ENCODE data around the gene KLK12.

Gene KLK12

DNA sequence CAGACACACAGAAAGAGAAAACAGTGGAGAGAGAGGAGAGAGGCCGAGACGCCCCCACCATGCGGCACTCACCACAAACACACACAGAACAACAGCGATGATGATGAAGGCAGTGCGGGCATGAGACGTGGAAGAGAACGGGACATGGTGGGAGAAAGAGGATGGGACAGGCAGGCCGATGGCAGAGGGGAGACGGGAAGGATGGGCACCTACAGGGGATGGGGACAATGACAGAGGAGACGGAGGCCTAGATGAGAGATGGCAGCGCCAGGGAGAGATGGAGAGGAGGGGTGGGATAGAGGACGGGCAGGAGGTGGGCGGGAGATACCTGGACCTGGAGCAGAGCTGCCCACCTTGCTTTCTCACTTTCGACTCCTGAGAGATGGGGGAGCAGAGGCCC is 49.0 kb upstream of the KLK12 start:
- TF ChIP-seq RBAK (tag by site-specific recombination; IDR thresholded peaks at IDR 0.05) (no peak), ZXDB (tag by site-specific recombination; IDR thresholded peaks at IDR 0.05) (no peak), ZNF561 (tag by site-specific recombination; IDR thresholded peaks at IDR 0.05; ENCODE audit: borderline replicate concordance) (no peak), HOXC10 (CRISPR knock-in tag; IDR thresholded peaks at IDR 0.05) (no peak), ZNF248 (tag by site-specific recombination; IDR thresholded peaks at IDR 0.05) (no peak), GLIS1 (tag by site-specific recombination; IDR thresholded peaks at IDR 0.05) (no peak)
- TF ChIP-seq, protein P1, sequence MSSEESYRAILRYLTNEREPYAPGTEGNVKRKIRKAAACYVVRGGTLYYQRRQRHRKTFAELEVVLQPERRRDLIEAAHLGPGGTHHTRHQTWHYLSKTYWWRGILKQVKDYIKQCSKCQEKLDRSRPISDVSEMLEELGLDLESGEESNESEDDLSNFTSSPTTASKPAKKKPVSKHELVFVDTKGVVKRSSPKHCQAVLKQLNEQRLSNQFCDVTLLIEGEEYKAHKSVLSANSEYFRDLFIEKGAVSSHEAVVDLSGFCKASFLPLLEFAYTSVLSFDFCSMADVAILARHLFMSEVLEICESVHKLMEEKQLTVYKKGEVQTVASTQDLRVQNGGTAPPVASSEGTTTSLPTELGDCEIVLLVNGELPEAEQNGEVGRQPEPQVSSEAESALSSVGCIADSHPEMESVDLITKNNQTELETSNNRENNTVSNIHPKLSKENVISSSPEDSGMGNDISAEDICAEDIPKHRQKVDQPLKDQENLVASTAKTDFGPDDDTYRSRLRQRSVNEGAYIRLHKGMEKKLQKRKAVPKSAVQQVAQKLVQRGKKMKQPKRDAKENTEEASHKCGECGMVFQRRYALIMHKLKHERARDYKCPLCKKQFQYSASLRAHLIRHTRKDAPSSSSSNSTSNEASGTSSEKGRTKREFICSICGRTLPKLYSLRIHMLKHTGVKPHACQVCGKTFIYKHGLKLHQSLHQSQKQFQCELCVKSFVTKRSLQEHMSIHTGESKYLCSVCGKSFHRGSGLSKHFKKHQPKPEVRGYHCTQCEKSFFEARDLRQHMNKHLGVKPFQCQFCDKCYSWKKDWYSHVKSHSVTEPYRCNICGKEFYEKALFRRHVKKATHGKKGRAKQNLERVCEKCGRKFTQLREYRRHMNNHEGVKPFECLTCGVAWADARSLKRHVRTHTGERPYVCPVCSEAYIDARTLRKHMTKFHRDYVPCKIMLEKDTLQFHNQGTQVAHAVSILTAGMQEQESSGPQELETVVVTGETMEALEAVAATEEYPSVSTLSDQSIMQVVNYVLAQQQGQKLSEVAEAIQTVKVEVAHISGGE (tag by site-specific recombination; conservative IDR thresholded peaks at IDR 0.05; ENCODE audit: low read depth), result no peak
- CTCF ChIA-PET, result interaction anchor here (0.6 to 0.9 kb wide), 2 partner anchors 11 to 545 kb away, joined by 3 to 7 read pairs; no protein-coding TSS in a partner anchor
- Histone ChIP-seq H3K4me1 (ENCODE audit: control insufficient read depth, insufficient read depth, low read length) (no peaks in the 10 kb centered on the region), H3K9me3 (ENCODE audit: control insufficient read depth, insufficient read depth, low read depth, low read length) (no peaks in the 10 kb centered on the region), H3K27ac (ENCODE audit: extremely low read depth, low read depth, low read length) (no peak overlapping the region), H3K4me3 (ENCODE audit: low read depth, low read length) (no peak overlapping the region), H3K36me3 (ENCODE audit: control insufficient read depth in 2 of 2, insufficient read depth in 1 of 2, low read length in 2 of 2) (no peaks in the 10 kb centered on the region)
- POLR2A ChIA-PET, result no interaction called here

DNA sequence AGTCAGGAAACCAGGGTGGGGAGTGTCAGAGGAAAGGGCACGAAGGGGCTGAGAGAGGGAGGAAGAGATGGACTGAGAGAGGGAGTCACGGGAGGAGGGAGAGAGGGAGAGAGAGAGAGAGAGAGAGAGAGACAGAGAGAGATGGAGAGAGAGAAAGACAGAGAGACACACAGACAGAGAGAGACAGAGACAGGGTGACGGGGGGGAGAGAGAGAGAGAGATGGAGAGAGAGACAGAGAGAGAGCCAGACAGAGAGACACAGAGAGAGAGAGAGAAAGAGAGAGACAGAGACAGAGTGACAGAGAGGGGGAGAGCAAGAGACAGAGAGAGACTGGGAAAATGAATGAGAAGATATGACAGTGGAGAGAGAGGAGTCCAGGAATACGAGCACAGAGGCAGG is 48.4 kb upstream of the KLK12 start:
- Histone ChIP-seq H3K9me3 (ENCODE audit: control insufficient read depth, insufficient read depth, low read depth, low read length) (no peaks in the 10 kb centered on the region), H3K4me1 (ENCODE audit: control insufficient read depth, insufficient read depth, low read length) (no peaks in the 10 kb centered on the region), H3K27ac (ENCODE audit: extremely low read depth, low read depth, low read length) (no peak overlapping the region), H3K36me3 (ENCODE audit: control insufficient read depth in 2 of 2, insufficient read depth in 1 of 2, low read length in 2 of 2) (no peaks in the 10 kb centered on the region), H3K4me3 (ENCODE audit: low read depth, low read length) (no peak overlapping the region)
- ChIA-PET CTCF (no interaction called here), POLR2A (no interaction called here)
- no peak for TF ChIP-seq ZBTB17 (tag by site-specific recombination; IDR thresholded peaks at IDR 0.05)
- TF ChIP-seq, protein P2, sequence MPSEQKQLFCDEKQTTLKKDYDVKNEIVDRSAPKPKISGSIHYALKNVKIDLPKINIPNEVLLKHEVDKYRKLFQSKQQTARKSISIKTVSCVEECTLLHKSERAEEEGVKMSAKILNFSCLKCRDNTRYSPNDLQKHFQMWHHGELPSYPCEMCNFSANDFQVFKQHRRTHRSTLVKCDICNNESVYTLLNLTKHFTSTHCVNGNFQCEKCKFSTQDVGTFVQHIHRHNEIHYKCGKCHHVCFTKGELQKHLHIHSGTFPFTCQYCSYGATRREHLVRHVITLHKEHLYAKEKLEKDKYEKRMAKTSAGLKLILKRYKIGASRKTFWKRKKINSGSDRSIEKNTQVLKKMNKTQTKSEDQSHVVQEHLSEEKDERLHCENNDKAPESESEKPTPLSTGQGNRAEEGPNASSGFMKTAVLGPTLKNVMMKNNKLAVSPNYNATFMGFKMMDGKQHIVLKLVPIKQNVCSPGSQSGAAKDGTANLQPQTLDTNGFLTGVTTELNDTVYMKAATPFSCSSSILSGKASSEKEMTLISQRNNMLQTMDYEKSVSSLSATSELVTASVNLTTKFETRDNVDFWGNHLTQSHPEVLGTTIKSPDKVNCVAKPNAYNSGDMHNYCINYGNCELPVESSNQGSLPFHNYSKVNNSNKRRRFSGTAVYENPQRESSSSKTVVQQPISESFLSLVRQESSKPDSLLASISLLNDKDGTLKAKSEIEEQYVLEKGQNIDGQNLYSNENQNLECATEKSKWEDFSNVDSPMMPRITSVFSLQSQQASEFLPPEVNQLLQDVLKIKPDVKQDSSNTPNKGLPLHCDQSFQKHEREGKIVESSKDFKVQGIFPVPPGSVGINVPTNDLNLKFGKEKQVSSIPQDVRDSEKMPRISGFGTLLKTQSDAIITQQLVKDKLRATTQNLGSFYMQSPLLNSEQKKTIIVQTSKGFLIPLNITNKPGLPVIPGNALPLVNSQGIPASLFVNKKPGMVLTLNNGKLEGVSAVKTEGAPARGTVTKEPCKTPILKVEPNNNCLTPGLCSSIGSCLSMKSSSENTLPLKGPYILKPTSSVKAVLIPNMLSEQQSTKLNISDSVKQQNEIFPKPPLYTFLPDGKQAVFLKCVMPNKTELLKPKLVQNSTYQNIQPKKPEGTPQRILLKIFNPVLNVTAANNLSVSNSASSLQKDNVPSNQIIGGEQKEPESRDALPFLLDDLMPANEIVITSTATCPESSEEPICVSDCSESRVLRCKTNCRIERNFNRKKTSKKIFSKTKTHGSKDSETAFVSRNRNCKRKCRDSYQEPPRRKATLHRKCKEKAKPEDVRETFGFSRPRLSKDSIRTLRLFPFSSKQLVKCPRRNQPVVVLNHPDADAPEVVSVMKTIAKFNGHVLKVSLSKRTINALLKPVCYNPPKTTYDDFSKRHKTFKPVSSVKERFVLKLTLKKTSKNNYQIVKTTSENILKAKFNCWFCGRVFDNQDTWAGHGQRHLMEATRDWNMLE (tag by site-specific recombination; conservative IDR thresholded peaks at IDR 0.05; ENCODE audit: low read depth), result no peak
- 0 out of 2 replicates have a peak, but pooled peaks have one; percentile 35 for TF ChIP-seq ZNF266 (tag by site-specific recombination; IDR thresholded peaks at IDR 0.05; ENCODE audit: low read depth)
- TF ChIP-seq ZNF571 (tag by site-specific recombination; IDR thresholded peaks at IDR 0.05), result no peak
- TF ChIP-seq, protein P3, sequence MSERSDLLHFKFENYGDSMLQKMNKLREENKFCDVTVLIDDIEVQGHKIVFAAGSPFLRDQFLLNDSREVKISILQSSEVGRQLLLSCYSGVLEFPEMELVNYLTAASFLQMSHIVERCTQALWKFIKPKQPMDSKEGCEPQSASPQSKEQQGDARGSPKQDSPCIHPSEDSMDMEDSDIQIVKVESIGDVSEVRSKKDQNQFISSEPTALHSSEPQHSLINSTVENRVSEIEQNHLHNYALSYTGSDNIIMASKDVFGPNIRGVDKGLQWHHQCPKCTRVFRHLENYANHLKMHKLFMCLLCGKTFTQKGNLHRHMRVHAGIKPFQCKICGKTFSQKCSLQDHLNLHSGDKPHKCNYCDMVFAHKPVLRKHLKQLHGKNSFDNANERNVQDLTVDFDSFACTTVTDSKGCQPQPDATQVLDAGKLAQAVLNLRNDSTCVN (tag by site-specific recombination; optimal IDR thresholded peaks at IDR 0.05), result no peak
- no peak for TF ChIP-seq KLF7 (tag by site-specific recombination; IDR thresholded peaks at IDR 0.05; ENCODE audit: borderline replicate concordance)
- no peak for TF ChIP-seq ZNF169 (tag by site-specific recombination; IDR thresholded peaks at IDR 0.05)
- no peak for TF ChIP-seq ZXDB (tag by site-specific recombination; IDR thresholded peaks at IDR 0.05)
- TF ChIP-seq, protein P4, sequence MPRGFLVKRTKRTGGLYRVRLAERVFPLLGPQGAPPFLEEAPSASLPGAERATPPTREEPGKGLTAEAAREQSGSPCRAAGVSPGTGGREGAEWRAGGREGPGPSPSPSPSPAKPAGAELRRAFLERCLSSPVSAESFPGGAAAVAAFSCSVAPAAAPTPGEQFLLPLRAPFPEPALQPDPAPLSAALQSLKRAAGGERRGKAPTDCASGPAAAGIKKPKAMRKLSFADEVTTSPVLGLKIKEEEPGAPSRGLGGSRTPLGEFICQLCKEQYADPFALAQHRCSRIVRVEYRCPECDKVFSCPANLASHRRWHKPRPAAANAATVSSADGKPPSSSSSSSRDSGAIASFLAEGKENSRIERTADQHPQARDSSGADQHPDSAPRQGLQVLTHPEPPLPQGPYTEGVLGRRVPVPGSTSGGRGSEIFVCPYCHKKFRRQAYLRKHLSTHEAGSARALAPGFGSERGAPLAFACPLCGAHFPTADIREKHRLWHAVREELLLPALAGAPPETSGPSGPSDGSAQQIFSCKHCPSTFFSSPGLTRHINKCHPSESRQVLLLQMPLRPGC (tag by site-specific recombination; IDR thresholded peaks at IDR 0.05), result no peak
- TF ChIP-seq, protein P5, sequence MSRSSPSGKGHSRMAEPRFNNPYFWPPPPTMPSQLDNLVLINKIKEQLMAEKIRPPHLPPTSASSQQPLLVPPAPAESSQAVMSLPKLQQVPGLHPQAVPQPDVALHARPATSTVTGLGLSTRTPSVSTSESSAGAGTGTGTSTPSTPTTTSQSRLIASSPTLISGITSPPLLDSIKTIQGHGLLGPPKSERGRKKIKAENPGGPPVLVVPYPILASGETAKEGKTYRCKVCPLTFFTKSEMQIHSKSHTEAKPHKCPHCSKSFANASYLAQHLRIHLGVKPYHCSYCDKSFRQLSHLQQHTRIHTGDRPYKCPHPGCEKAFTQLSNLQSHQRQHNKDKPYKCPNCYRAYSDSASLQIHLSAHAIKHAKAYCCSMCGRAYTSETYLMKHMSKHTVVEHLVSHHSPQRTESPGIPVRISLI (tag by site-specific recombination; IDR thresholded peaks at IDR 0.05), result no peak
- TF ChIP-seq ZNF596 (tag by site-specific recombination; IDR thresholded peaks at IDR 0.05), result peak; percentile 97
